ENCODE results near the gene SIRPA. TPM values are rescaled to one million over a fixed set of nuclear protein-coding genes. Genes with fewer than 3 reads are reported as not detected.

SIRPA gene
- total and polyA plus RNA-seq, 2 of the 8 experiments (the other 6 are each of a cell fraction or from before 2014, with no cell fraction given): 3.9 to 4.3 TPM

GRCh38 chr20:1895674-1896483 is 672 bp downstream of the SIRPA start (continued):
- TF ChIP-seq EZH2 (IDR thresholded peaks at IDR 0.05; ENCODE audit: low read depth, low read length, severe bottlenecking) (peak; percentile 69), RAD21 (IDR thresholded peaks at IDR 0.05 in 1 of 2, conservative IDR thresholded peaks at IDR 0.05 in 1 of 2; ENCODE audit: low read depth in 2 of 2, low read length in 2 of 2) (no peak), RFX5 (IDR thresholded peaks at IDR 0.05; ENCODE audit: borderline replicate concordance, low read depth, low read length) (no peak), EGR1 (IDR thresholded peaks at IDR 0.05; ENCODE audit: borderline replicate concordance, low read depth, low read length) (no peak), MAFK (IDR thresholded peaks at IDR 0.05; ENCODE audit: low read depth, low read length) (no peak), HDAC2 (IDR thresholded peaks at IDR 0.05; ENCODE audit: borderline replicate concordance in 1 of 2, low read depth in 2 of 2, low read length in 2 of 2) (peak in 1 of 2 experiments; percentile 91; a peak in 1 of 4 replicates), RBBP5 (IDR thresholded peaks at IDR 0.05; ENCODE audit: borderline replicate concordance, low read depth, low read length) (0 out of 2 replicates have a peak, but pooled peaks have one; percentile 21)
